ENCODE data around the gene EIF3C. TPM values are rescaled to one million over a fixed set of nuclear protein-coding genes. Genes with fewer than 3 reads are reported as not detected.
"Not testable (repeated sequence)": the region's sequence is repeated elsewhere in the genome, so short reads cannot be mapped to it uniquely, and the experiment has no call there.

EIF3C gene
- total and polyA plus RNA-seq, 2 of the 4 experiments (the other 2 are of a cell fraction), result 132 to 260 TPM

DNA sequence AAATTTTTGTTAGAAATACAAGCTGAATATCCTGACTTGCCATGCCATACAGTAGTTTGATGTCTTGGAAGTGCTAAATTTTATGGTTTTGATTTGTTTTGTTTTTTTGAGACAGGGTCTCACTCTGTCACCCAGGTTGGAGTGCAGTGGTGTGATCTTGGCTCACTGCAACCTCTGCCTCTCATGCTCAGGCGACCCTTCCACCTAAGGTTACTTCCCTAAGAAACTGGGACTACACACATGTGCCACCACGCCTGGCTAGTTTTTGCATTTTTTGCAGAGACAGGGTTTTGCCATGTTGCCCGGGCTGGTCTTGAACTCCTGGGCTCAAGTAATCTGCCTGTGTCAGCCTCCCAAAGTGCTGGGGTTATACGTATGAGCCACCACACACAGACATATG lies 19.5 kb upstream of the EIF3C start:
- H3K9me3 ChIP-seq (ENCODE audit: control insufficient read depth, insufficient read depth, low read length); ATAC-seq (ENCODE audit: low read depth); intact Hi-C loops (cut with micrococcal nuclease); H2BK5ac ChIP-seq (ENCODE audit: low read depth, low read length, poor library complexity, severe bottlenecking); in situ Hi-C loops (cut with MboI; ENCODE audit: low sequenced_read_pairs); H3K4me2 ChIP-seq (ENCODE audit: low read depth, low read length); CTCF ChIA-PET; H3K23ac ChIP-seq (ENCODE audit: low read depth, low read length); H3K9me1 ChIP-seq (ENCODE audit: insufficient read depth, low read length); DNase-seq; H3K9ac ChIP-seq (ENCODE audit: low read depth, low read length); H2AK5ac ChIP-seq (ENCODE audit: low read depth, low read length); H3K36me3 ChIP-seq (ENCODE audit: control insufficient read depth, insufficient read depth, low read length); H3K27me3 ChIP-seq (ENCODE audit: control insufficient read depth, insufficient read depth, low read length); POLR2A ChIA-PET (ENCODE audit: unreplicated experiment); BruUV-seq (replicated peaks); H4K91ac ChIP-seq (ENCODE audit: insufficient read depth, low read depth, low read length); H3K4me3 ChIP-seq (ENCODE audit: insufficient read depth, low read depth, low read length); H2AK9ac ChIP-seq (replicated peaks; ENCODE audit: low read depth, low read length, poor library complexity); H3K27ac ChIP-seq (ENCODE audit: insufficient read depth, low read length); H2BK15ac ChIP-seq (ENCODE audit: low read depth, low read length); H4K5ac ChIP-seq (ENCODE audit: low read depth, low read length); H3K56ac ChIP-seq (ENCODE audit: extremely low read depth, insufficient read depth, low read length); H2AFZ ChIP-seq (replicated peaks; ENCODE audit: low read length, poor library complexity); H3K18ac ChIP-seq (ENCODE audit: low read depth, low read length); H2BK120ac ChIP-seq (ENCODE audit: low read depth, low read length); H3K4me1 ChIP-seq (ENCODE audit: control insufficient read depth, insufficient read depth, low read length); H3K79me1 ChIP-seq (ENCODE audit: low read depth in 1 of 2, low read length in 2 of 2); H3K14ac ChIP-seq (replicated peaks; ENCODE audit: low read depth, low read length); H4K20me1 ChIP-seq (ENCODE audit: insufficient read depth, low read length); H2BK20ac ChIP-seq (ENCODE audit: low read depth, low read length); dilution Hi-C loops (cut with HindIII; ENCODE audit: low sequenced_read_pairs, unreplicated experiment); H3K4ac ChIP-seq (ENCODE audit: low read depth, low read length); H4K8ac ChIP-seq (ENCODE audit: low read depth in 2 of 2, low read length in 2 of 2): not testable (repeated sequence)
- WGBS, 2 experiments (ENCODE audit: extremely low coverage in 2 of 2, insufficient read length in 1 of 2), result no CpG with 5 or more reads among the region's 4 CpGs

DNA sequence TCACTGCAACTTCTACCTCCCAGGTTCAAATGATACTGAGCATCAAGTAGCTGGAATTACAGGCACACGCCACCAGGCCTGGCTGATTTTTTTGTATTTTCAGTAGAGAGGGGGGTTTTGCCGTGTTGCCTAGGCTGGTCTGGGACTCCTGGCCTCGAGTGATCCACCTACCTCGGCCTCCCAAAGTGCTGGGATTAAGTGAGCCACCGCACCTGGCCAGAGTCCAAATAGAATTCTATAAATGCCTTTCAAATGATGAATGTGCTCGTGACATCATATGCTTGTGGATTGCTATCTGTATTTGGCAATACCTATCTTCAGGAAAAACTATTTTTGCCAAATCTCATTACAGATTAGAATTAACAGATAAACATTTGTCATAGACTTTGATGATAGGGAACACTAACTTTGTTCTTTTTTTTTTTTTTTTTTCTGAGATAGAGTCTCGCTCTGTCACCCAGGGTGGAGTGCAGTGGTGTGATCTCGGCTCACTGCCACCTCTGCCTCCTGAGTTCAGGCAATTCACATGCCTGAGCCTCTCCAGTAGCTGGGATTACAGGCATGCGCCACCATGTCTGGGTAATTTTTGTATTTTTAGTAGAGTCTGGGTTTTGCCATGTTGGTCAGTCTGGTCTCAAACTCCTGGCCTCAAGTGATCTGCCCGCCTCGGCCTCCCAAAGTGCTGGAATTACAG lies 17.9 kb upstream of the EIF3C start:
- CTCF ChIA-PET; in situ Hi-C loops (cut with MboI; ENCODE audit: low sequenced_read_pairs); H3K14ac ChIP-seq (replicated peaks; ENCODE audit: low read depth, low read length); intact Hi-C loops (cut with micrococcal nuclease); POLR2A ChIA-PET (ENCODE audit: unreplicated experiment); H2AK9ac ChIP-seq (replicated peaks; ENCODE audit: low read depth, low read length, poor library complexity); H2BK20ac ChIP-seq (ENCODE audit: low read depth, low read length); H3K79me1 ChIP-seq (ENCODE audit: low read depth in 1 of 2, low read length in 2 of 2); H4K20me1 ChIP-seq (ENCODE audit: insufficient read depth, low read length); H2BK5ac ChIP-seq (ENCODE audit: low read depth, low read length, poor library complexity, severe bottlenecking); H3K9me1 ChIP-seq (ENCODE audit: insufficient read depth, low read length); H2BK120ac ChIP-seq (ENCODE audit: low read depth, low read length); H4K91ac ChIP-seq (ENCODE audit: insufficient read depth, low read depth, low read length); H3K9ac ChIP-seq (ENCODE audit: low read depth, low read length); DNase-seq; H2AFZ ChIP-seq (replicated peaks; ENCODE audit: low read length, poor library complexity); H3K4me3 ChIP-seq (ENCODE audit: insufficient read depth, low read depth, low read length); H3K18ac ChIP-seq (ENCODE audit: low read depth, low read length); H4K8ac ChIP-seq (ENCODE audit: low read depth in 2 of 2, low read length in 2 of 2); H3K27me3 ChIP-seq (ENCODE audit: control insufficient read depth, insufficient read depth, low read length); H3K4ac ChIP-seq (ENCODE audit: low read depth, low read length); H3K4me1 ChIP-seq (ENCODE audit: control insufficient read depth, insufficient read depth, low read length); H3K23ac ChIP-seq (ENCODE audit: low read depth, low read length); BruUV-seq (replicated peaks); H2BK15ac ChIP-seq (ENCODE audit: low read depth, low read length); H2AK5ac ChIP-seq (ENCODE audit: low read depth, low read length); H3K4me2 ChIP-seq (ENCODE audit: low read depth, low read length); H3K56ac ChIP-seq (ENCODE audit: extremely low read depth, insufficient read depth, low read length); H4K5ac ChIP-seq (ENCODE audit: low read depth, low read length); H3K9me3 ChIP-seq (ENCODE audit: control insufficient read depth, insufficient read depth, low read length); H3K36me3 ChIP-seq (ENCODE audit: control insufficient read depth, insufficient read depth, low read length); dilution Hi-C loops (cut with HindIII; ENCODE audit: low sequenced_read_pairs, unreplicated experiment); H3K27ac ChIP-seq (ENCODE audit: insufficient read depth, low read length): not testable (repeated sequence)
- WGBS, 2 experiments (ENCODE audit: extremely low coverage in 2 of 2, insufficient read length in 1 of 2), result no CpG with 5 or more reads among the region's 11 CpGs
- ATAC-seq (ENCODE audit: low read depth), result peak; percentile 40

Data from IMR-90 (cell line).